ENCODE results near the gene ESR1. TPM values are rescaled to one million over a fixed set of nuclear protein-coding genes. Genes with fewer than 3 reads are reported as not detected.

The ESR1 gene
- total RNA-seq, 1 experiment from 2014 or later: not detected

GRCh38 chr6:151765444-151765886 lies 42.0 kb upstream of the ESR1 start:
- no peak overlapping the region for H4K8ac ChIP-seq (replicated peaks; ENCODE audit: insufficient read length, low read depth, low read length)
- H2AFZ ChIP-seq (ENCODE audit: low read length): no peak overlapping the region
- no peaks in the 10 kb centered on the region for H4K20me1 ChIP-seq (ENCODE audit: control insufficient read depth, insufficient read depth, insufficient read length)
- H3T11ph ChIP-seq (ENCODE audit: low read length): no peak overlapping the region
- H3K18ac ChIP-seq (ENCODE audit: insufficient read length, low read depth, low read length): no peak overlapping the region
- Mint-ChIP-seq H3K36me3 (ENCODE audit: insufficient read depth in 1 of 3, low read depth in 3 of 3) (no peaks in the 10 kb centered on the region), H3K9me3 (no peaks in the 10 kb centered on the region), H3K27ac (no peak overlapping the region), H3K4me3 (no peak overlapping the region), H3K27me3 (ENCODE audit: low read depth) (no peaks in the 10 kb centered on the region), H3K4me1 (peaks cover 15 to 21% of the 10 kb centered on the region in 2 experiments)
- no peak overlapping the region for H3K4ac ChIP-seq (ENCODE audit: low read depth, low read length)
- no peak overlapping the region for H2BK15ac ChIP-seq (ENCODE audit: low read depth, low read length)
- H4K91ac ChIP-seq (ENCODE audit: insufficient read length, low read depth, low read length): no peak overlapping the region
- H2AK5ac ChIP-seq (ENCODE audit: insufficient read length, low read length): no peak overlapping the region
- no peak overlapping the region for H4K5ac ChIP-seq (ENCODE audit: insufficient read length, low read depth, low read length)
- no peaks in the 10 kb centered on the region for H3K79me1 ChIP-seq (ENCODE audit: insufficient read depth, low read depth, low read length, poor library complexity, severe bottlenecking)
- H3K27me3 ChIP-seq (ENCODE audit: insufficient read depth, low read length): no peaks in the 10 kb centered on the region
- no peak overlapping the region for H3K4me2 ChIP-seq (ENCODE audit: insufficient read depth, insufficient read length, low read length)
- no peak overlapping the region for H3K9ac ChIP-seq (ENCODE audit: extremely low read depth, insufficient read length, low read length)
- no peak overlapping the region for H2BK20ac ChIP-seq (ENCODE audit: low read depth, low read length, poor library complexity, severe bottlenecking)
- TF ChIP-seq CTCF (conservative IDR thresholded peaks at IDR 0.05): peak; percentile 79
- no peaks in the 10 kb centered on the region for H3K23me2 ChIP-seq (ENCODE audit: insufficient read length, low read depth, low read length, poor library complexity, severe bottlenecking)
- no peaks in the 10 kb centered on the region for H3K4me1 ChIP-seq (ENCODE audit: insufficient read depth, low read length)
- no peak for DNase-seq
- H3K14ac ChIP-seq (ENCODE audit: insufficient read depth, low read length): no peak overlapping the region
- no peak overlapping the region for H3K56ac ChIP-seq (ENCODE audit: insufficient read length, low read depth, low read length)
- no CpG with 5 or more reads among the region's 2 CpGs for WGBS (ENCODE audit: extremely low coverage, insufficient read length, low lambda C conversion rate)
- no peak overlapping the region for H2BK120ac ChIP-seq (ENCODE audit: low read depth, low read length, poor library complexity, severe bottlenecking)
- H3K27ac ChIP-seq (ENCODE audit: insufficient read length, low read depth, low read length): no peak overlapping the region
- no peak overlapping the region for H3K23ac ChIP-seq (ENCODE audit: insufficient read length, low read depth, low read length)
- no peak overlapping the region for H2BK5ac ChIP-seq (ENCODE audit: insufficient read length, low read length)
- no peak overlapping the region for H2BK12ac ChIP-seq (ENCODE audit: insufficient read length, low read depth, low read length)
- H3K79me2 ChIP-seq (ENCODE audit: insufficient read depth, low read length): no peaks in the 10 kb centered on the region
- H3K9me3 ChIP-seq (ENCODE audit: control insufficient read depth, low read depth, low read length): no peaks in the 10 kb centered on the region
